Measurements from ENCODE around the gene ARL8B.
"Not testable (repeated sequence)": the region's sequence is repeated elsewhere in the genome, so short reads cannot be mapped to it uniquely, and the experiment has no call there.

The ARL8B gene

DNA sequence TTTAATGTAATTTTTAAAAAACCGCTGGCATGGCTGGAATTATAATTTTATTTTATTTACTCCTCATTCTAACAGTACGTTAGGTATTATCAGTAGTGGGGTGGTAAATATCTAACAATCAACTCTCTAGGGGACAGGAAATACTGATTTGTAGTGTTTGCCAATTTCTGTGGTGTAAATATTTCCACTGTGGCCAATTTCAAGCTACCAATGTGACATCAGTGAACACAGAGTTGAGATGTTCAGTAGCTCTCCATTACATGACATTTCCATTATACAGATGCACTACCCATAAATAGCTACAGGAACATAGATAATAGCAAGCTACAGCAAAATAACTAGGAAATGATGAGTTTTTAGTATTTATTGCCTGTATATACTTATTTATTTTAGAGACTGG, 10.0 kb upstream of the ARL8B start:
- Histone ChIP-seq H3K27ac (replicated peaks) (no peak overlapping the region), H3K4me3 (replicated peaks; ENCODE audit: insufficient read depth, low read length) (no peak overlapping the region), H3K27me3 (ENCODE audit: insufficient read depth, poor library complexity, severe bottlenecking) (no peaks in the 10 kb centered on the region)
- no peak for TF ChIP-seq CTCF (IDR thresholded peaks at IDR 0.05; ENCODE audit: insufficient read depth, low read length)
- no peak for DNase-seq (ENCODE audit: low read depth in 1 of 2, low spot score in 1 of 2)

DNA sequence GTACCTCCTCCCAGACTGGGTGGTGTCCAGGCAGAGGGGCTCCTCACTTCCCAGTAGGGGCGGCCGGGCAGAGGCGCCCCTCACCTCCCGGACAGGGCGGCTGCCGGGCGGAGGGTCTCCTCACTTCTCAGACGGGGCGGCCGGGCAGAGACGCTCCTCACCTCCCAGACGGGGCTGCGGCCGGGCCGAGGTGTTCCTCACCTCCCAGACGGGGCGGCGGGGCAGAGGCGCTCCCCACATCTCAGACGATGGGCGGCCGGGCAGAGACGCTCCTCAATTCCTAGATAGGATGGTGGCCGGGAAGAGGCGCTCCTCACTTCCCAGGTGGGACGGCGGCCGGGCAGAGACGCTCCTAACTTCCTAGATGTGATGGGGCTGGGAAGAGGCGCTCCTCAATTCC, 8.4 kb upstream of the ARL8B start:
- H3K4me3 ChIP-seq (replicated peaks; ENCODE audit: insufficient read depth, low read length); DNase-seq (ENCODE audit: low read depth in 1 of 2, low spot score in 1 of 2); H3K27ac ChIP-seq (replicated peaks); H3K27me3 ChIP-seq (ENCODE audit: insufficient read depth, poor library complexity, severe bottlenecking): not testable (repeated sequence)

DNA sequence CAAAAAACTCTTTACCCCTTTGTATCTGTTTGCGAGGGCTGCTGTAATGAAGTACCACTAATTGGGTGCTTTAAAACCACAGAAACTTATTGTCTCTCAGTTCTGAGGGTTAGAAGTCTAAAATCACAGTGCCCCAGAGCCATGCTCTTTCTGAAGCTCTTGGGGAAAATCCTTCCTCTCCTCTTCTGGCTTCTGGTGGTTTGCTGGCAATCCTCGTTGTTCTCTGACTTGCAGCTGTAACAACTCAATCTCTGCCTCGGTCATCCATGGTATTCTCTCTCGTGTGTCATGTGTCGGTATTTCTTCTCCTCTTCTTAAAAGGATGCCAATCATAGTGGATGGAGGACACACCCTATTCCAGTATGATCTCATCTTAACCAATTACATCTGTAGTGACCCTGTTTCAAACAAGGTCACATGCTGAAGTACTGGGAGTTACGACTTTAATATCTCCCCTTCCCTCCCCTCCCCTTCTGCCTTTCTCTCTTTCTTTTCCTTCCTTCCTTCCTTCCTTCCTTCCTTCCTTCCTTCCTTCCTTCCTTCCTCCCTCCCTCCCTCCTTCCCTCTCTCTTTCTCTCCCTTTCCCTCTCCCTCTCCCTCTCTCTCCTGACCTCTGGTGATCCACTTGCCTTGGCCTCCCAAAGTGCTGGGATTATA, 6.5 kb upstream of the ARL8B start:
- DNase-seq (ENCODE audit: low read depth in 1 of 2, low spot score in 1 of 2): no peak
- H3K4me3 ChIP-seq (replicated peaks; ENCODE audit: insufficient read depth, low read length): no peak overlapping the region

DNA sequence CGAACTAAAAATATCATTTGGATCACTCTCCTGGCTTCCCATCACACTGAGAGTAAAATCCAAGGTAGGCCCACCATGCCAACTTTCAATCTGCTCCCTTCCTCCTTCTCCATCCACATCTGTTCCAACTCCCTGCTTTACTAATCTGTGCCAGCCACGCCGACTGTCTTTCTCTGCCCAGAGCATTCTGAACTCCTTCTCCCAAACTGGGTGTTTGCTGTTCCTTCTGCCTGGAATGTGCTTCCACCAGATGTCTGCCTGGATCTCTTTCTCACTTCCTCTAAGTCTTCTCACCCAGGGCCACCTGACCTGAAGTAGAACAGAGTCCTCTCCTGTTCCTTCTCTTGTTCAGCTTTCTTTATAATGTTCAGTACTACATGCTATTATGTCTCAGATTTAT, 5.6 kb upstream of the ARL8B start:
- DNase-seq (ENCODE audit: low read depth in 1 of 2, low spot score in 1 of 2): no peak
- no peak overlapping the region for H3K27ac ChIP-seq (replicated peaks)
- no peak overlapping the region for H3K4me3 ChIP-seq (replicated peaks; ENCODE audit: insufficient read depth, low read length)
- TF ChIP-seq SPI1 (IDR thresholded peaks at IDR 0.05; ENCODE audit: borderline replicate concordance, low read depth) (no peak), CTCF (IDR thresholded peaks at IDR 0.05; ENCODE audit: insufficient read depth, low read length) (no peak), POLR2AphosphoS5 (IDR thresholded peaks at IDR 0.05; ENCODE audit: low read depth) (no peak), GABPA (IDR thresholded peaks at IDR 0.05; ENCODE audit: low read depth) (no peak)
- TF ChIP-seq, protein P1, sequence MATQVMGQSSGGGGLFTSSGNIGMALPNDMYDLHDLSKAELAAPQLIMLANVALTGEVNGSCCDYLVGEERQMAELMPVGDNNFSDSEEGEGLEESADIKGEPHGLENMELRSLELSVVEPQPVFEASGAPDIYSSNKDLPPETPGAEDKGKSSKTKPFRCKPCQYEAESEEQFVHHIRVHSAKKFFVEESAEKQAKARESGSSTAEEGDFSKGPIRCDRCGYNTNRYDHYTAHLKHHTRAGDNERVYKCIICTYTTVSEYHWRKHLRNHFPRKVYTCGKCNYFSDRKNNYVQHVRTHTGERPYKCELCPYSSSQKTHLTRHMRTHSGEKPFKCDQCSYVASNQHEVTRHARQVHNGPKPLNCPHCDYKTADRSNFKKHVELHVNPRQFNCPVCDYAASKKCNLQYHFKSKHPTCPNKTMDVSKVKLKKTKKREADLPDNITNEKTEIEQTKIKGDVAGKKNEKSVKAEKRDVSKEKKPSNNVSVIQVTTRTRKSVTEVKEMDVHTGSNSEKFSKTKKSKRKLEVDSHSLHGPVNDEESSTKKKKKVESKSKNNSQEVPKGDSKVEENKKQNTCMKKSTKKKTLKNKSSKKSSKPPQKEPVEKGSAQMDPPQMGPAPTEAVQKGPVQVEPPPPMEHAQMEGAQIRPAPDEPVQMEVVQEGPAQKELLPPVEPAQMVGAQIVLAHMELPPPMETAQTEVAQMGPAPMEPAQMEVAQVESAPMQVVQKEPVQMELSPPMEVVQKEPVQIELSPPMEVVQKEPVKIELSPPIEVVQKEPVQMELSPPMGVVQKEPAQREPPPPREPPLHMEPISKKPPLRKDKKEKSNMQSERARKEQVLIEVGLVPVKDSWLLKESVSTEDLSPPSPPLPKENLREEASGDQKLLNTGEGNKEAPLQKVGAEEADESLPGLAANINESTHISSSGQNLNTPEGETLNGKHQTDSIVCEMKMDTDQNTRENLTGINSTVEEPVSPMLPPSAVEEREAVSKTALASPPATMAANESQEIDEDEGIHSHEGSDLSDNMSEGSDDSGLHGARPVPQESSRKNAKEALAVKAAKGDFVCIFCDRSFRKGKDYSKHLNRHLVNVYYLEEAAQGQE (IDR thresholded peaks at IDR 0.05; ENCODE audit: insufficient replicate concordance, low read depth): no peak
- H3K27me3 ChIP-seq (ENCODE audit: insufficient read depth, poor library complexity, severe bottlenecking): no peaks in the 10 kb centered on the region

More for the DNA sequence above, 6.5 kb upstream of the ARL8B start:
- Histone ChIP-seq H3K27me3 (ENCODE audit: insufficient read depth, poor library complexity, severe bottlenecking) (no peaks in the 10 kb centered on the region), H3K27ac (replicated peaks) (no peak overlapping the region)
- TF ChIP-seq, protein P1 (IDR thresholded peaks at IDR 0.05; ENCODE audit: insufficient replicate concordance, low read depth): no peak
- TF ChIP-seq SPI1 (IDR thresholded peaks at IDR 0.05; ENCODE audit: borderline replicate concordance, low read depth) (no peak), POLR2AphosphoS5 (IDR thresholded peaks at IDR 0.05; ENCODE audit: low read depth) (no peak), CTCF (IDR thresholded peaks at IDR 0.05; ENCODE audit: insufficient read depth, low read length) (no peak), GABPA (IDR thresholded peaks at IDR 0.05; ENCODE audit: low read depth) (no peak)

All from HL-60 (cell line).